Kidney capillary endothelial cell (primary cell): ENCODE results near the gene LDLRAD4.

Experiments
- DNase-seq: peaks from one replicate; pipeline ENCODE4 v3.0.0-alpha.2; 2018; ENCODE audit warnings: low spot score

LDLRAD4 gene

GRCh38 chr18:13265911-13266217, 47.3 kb downstream of the LDLRAD4 start:
- DNase-seq: no peak

DNA sequence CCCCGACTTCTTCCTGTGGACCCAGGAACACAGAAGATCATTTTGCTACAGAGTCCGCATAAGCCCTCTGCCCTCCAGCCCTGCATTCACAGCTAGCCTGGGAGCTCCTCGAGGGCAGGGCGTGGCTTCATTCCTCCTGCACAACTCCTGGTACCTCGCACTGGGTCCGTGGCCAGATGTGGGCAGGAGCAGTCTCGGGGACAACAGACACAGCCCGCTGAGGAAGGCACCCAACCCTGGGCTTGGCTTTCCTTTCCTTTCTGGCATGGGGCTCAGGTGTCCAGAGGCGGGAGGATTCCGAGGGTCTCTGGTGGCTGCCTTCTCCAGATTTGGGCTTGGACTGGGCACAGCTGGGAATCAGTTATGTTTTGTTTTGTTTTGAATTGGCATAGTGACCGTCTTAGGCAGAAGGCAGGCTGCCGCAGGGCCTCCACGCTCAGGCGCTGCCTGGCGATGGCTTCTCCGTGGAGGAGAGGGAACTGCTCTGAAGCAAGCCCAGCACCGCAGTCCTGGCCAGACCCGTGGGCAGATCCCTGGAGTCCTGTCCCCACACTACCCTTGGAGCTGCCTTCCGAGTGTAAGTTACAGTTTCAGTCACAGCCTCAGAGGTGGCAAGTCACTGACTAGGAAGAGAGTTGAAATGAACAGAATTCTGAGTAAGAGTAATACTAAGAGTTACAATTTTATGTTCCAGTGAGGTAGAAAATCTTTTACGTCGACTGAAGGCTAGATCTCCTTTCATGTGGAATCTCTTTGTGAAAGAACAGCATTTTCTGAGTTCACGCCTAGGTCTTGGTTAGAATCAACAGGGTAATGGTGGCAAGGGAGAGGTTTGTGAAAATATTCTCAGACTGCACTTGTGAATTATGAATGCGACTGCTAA, 47.9 kb downstream of the LDLRAD4 start:
- no peak for DNase-seq

- DNase-seq: peak; percentile 73
Measured at GRCh38 chr18:13267431-13267873, 48.9 kb downstream of the LDLRAD4 start.

GRCh38 chr18:13268158-13269012, 49.8 kb downstream of the LDLRAD4 start:
- DNase-seq: peak; percentile 48

GRCh38 chr18:13269013-13269280, 50.4 kb downstream of the LDLRAD4 start:
- no peak for DNase-seq

- no peak for DNase-seq
Measured at GRCh38 chr18:13269521-13270011, 51.0 kb downstream of the LDLRAD4 start.

DNA sequence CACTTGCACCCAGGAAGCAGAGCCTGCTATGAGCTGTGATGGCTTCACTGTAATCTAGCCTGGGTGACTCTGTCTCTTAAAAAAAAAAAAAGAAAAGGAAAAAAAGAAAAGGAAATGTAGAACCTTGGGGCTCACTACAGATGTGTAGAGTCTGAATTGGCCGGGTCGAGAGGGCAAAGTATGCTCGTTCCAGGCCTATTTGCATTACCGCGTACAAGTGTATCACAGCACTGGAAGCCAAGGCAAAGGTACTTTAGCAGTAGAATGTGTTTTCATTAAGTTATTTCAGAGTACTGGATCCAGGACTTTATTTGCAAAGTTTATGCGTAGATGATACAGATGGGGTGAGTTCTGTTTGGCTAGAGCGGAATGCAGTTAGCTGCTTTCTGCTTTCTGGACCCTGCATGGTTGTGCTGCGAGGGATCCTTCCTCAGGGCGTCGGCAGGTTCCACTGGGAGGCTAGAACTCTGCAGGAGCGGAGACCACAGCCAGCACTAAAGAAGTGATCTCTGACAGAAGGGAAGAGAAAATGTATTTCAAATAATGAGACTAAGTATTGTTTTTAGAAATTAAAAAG, 51.8 kb downstream of the LDLRAD4 start:
- DNase-seq: no peak

GRCh38 chr18:13271302-13271911, 52.8 kb downstream of the LDLRAD4 start:
- no peak for DNase-seq

DNA sequence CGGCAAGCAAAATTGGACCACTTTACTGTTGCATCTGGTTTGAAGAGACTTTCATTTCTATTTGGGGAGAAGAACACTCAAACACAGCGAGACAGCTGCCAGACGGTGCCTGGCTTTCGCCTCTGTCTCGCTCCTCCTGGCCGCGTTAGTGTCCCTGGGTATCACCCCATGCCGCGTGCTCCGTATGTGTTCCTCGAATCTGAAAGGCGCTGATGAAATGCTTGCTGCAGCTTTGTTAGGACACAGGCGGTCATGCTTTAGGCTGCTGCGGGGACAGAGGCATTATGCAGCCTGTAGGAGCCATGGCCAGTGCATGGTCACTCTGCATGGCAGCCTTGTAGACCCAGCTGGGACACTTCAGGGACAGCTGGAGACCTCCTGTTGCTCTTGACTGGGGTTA, 53.9 kb downstream of the LDLRAD4 start:
- no peak for DNase-seq

DNA sequence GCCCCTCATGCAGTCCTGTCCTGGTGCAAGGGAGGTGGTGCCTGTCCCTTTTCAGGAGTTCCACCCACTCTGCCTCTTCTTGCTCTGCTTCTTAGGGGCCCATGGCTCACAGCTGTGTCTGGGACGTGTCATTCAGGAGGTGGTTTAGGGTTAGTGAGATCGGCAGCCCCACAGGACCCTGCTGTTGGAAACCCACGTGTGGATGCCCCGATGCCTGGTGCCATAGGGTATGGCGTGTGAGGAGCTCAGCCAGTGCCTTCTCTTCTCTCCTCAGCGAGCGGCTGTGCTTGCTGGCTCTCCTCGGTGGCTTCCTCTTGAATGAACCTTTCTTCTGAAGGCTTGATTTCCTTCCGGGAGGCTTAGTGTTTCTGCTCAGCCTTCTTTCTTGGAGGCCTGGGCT, 55.2 kb downstream of the LDLRAD4 start:
- no peak for DNase-seq

DNA sequence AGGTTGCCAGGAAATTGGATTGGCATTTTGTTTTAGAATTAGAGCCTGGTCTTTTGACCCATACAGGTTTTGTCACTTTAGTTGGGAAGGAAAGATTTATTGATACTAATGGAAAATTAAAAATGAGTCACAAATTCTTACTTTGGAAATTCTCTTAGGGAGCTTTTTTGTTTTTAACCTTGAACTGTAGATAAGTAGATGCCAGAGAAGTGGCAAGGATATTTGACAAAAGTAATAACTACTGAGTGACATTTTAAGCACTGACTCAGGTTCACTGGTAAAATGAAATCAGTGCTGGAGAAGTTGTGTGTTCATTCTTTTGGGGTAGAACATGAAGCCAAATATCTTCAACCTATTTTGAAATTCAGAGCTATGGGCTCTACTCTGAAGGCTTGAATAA, 56.5 kb downstream of the LDLRAD4 start:
- DNase-seq: no peak

DNA sequence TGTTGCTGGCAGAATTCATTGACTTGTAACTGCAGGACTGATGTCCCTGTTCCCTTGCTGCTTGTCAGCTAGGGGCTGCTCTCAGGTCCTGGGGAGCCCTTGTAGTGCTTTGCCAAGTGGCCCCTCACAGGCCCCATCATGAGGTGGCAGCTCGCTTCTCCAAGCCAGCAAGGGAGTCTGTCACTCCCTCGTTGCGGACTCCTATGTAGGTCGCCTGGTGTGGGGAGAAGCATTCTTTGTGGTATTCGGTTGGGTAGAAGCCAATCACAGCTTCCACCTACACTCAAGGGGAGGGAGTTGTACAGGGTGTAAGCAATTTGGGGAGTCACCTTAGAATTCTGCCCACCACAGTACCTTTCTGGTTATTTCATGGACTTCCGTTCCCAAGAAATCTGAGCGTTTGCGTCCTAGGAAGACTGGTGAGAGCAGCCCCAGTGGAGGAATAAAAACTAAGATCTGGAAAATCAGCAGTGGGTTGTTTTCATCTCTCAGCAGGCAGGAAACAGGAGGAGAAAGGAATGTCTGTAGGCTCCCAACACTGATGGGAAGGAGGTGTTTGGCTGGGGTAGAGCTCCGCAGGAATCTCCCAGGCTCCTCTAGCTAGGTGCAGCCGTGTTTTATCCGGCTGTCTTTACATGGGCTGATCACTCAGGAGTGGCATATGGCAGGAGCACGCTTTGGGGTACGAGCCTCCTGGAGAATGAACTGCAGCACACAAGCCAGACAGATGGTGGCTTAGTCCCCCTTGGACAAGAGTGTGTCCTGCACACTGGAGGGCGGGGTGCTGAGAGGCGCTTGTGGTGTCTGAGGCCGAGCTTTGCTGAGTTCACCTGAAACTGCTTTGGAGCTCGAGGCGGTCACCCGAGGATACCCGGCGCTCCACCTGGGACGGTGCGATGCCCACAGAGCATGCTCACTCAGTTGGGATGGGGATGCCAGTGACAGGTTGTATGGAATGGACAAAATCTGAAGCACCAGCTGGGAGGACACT, 58.3 kb downstream of the LDLRAD4 start:
- no peak for DNase-seq

- DNase-seq: no peak
Measured at GRCh38 chr18:13278062-13278630, 59.6 kb downstream of the LDLRAD4 start.

DNA sequence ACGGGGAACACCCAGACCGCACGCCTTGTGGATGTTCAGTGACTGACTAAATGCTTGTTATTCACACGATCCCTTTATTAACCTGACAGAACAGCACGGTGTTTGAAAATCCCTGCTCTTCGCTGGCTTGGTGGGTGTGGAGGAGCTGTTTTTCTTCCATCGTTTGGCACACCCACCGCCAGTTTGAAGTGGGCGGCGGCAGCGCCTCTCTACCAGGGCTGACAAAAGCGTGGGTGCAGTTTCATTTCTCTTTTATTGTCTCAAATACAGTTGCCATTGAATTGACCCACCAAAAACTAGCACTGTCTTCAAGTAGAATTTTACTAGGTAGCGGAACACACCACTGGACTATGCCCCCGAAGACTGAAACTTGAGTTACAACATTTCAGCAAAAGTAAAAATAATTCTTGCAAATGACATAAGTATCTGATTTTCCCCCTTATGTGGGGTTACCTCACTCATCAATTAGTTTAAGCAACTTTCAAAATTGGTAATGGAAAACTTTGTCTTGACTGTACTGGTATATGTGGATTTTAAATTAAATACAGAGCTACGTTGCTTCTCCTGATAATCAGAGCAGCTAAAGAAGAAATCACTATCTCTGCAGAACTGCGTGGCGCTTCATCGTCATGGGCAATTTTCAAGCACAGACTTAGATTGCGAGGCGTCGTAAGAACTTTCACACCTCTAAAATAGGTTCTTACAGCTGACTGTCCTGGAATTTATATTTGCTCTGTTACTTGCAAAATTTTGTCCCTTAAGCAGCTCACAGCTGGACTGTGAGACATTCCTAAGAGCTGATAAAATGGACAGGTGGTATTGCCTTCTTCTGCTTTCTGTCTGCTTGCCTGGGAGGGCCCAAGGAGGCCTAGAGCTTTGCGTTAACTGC, 60.9 kb downstream of the LDLRAD4 start:
- no peak for DNase-seq

DNA sequence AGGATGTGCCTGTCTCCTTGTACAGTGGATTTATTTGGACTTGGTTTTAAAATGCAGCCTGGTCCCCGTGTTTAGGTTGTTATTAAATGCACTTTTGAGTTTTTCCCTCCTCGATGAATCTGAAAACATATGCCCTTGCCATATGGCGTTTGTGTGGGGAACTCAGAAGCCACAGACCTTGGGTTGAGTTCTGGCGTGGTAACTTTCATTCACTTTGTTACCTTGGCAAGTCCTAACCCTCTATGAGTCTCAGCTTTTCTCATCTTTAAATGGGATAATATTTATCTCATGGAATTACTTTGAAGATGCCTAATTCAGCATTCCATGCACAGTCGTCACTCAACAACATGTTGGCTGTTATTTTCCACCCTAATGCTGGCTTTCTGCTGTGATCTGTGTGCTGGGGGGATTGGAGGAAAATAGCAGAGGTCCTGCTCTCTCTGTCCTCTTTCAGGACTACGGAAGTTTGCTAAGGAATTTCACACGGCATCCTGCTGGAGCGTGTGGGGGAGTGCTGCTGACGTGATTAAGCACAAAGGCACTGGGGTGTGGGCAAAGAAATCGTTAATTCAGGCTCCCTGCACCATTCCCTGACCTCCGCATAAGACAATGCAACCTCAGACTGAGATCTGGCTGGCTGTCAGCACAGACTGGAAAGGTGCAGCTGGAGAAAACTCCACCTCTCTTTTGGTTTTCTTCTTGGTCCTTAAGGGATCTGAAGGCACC, 61.7 kb downstream of the LDLRAD4 start:
- DNase-seq: peak; percentile 56

DNA sequence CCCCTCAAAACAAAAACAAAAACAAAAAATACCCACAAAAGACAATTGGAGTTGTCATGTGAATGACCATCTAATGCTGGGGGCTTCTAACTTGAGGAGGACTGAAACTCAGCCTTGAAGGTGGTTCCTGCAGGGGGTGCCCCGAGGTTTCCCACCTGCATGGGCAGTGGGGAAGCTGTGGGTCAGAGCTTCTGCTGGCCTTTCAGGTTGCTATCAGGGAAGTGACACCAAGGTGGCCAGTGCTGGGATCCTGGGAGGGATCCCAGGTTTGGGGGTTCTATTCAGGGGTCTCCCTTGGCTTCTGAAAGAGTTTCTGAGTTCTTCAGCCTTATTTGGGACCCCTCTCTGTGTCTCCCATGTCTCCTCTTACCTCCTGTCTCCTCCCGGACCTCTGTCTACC, 62.8 kb downstream of the LDLRAD4 start:
- DNase-seq: no peak

DNA sequence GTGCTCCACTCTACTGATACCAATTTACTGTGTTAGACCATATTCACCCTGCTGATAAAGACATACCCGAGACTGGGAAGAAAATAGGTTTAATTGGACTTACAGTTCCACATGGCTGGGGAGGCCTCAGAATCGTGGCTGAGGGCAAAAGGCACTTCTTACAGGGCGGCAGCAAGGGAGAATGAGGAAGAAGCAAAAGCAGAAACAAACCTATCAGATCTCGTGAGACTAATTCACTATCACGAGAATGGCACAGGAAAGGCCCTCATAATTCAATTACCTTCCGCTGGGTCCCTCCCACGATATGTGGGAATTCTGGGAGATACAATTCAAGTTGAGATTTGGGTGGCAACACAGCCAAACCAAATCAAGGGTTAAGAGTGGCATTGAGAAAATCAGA, 65.2 kb downstream of the LDLRAD4 start:
- no peak for DNase-seq

- no peak for DNase-seq
Measured at GRCh38 chr18:13284330-13285027, 65.9 kb downstream of the LDLRAD4 start.

DNA sequence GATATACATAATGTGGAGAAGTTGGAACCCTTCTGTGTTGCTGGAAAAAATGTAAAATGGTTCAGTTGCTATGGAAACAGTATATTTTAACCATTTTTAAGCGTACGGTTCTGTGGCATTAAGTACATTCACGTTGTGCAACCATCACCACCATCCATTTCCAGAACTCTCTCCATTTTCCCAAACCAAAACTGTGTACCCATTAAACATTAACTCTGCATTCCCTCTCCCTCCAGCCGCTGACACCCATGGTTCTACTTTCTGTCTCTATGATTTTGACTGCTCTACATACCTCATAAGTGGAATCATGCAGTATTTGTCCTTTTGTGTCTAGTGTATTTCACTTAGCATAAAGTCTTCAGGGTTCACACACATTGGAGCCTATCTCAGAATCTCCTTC, 67.3 kb downstream of the LDLRAD4 start:
- DNase-seq: no peak
